HepG2 (cell line): ENCODE measurements around the gene ZSCAN26. TPM values are rescaled to one million over a fixed set of nuclear protein-coding genes. Genes with fewer than 3 reads are reported as not detected.
A peak's percentile ranks its signal among the peaks of the same experiment; 100 is the strongest.

Experiments used
- CEBPB ChIP-seq: IDR thresholded peaks from 2 replicates; pipeline ENCODE4 v1.6.1; 2011; ENCODE audit warnings: low read depth, low read length, improper control_type of control experiment, borderline replicate concordance
- PLSCR1 ChIP-seq: sonication (generic); formaldehyde crosslinking; IDR thresholded peaks from 2 replicates; pipeline ENCODE4 v1.5.0; 2020; ENCODE audit warnings: missing genetic modification reagents, mild to moderate bottlenecking, borderline replicate concordance
- RERE ChIP-seq: IDR thresholded peaks from 2 replicates; pipeline ENCODE4 v1.6.1; 2016; ENCODE audit warnings: low read depth, missing genetic modification reagents, missing compliant biosample characterization
- ZBTB42 ChIP-seq: sonication (generic); formaldehyde crosslinking; IDR thresholded peaks from 2 replicates; pipeline ENCODE4 v1.5.0; 2020; ENCODE audit warnings: mild to moderate bottlenecking, missing genetic modification reagents
- ZNF501 ChIP-seq: sonication (generic); formaldehyde crosslinking; IDR thresholded peaks from 2 replicates; pipeline ENCODE4 v1.5.1; 2020; ENCODE audit warnings: mild to moderate bottlenecking, moderate library complexity, missing genetic modification reagents
- ZNF790 ChIP-seq: sonication (generic); formaldehyde crosslinking; IDR thresholded peaks from 2 replicates; pipeline ENCODE4 v1.8.0; 2022; ENCODE audit warnings: missing genetic modification reagents, mild to moderate bottlenecking, borderline replicate concordance
- polyA plus RNA-seq, 8 experiments: library from polyadenylated mRNA; depleted of rRNA in 3 of 8; stranded (reverse) in 7 of 8; unstranded in 1 of 8; fragments of >200 nt; fragmentation: Illumina TruSeq in 4 of 8; extraction: Trizol in 4 of 8; gene quantifications; 2 replicates each; pipeline versions ENCODE4 v1.2.1 to v1.2.3, GENCODE V29; 2011 to 2016; ENCODE audit warnings: low read depth in 4 of 8, missing spikeins in 1 of 8, mixed read lengths in 1 of 8; ENCODE audit not compliant: insufficient read depth in 1 of 8
- total RNA-seq, 5 experiments: library from RNA; depleted of rRNA; stranded (reverse); fragments of >200 nt; fragmentation: Illumina TruSeq; extraction: Trizol; gene quantifications; 2 replicates each; pipeline ENCODE4 v1.2.3, GENCODE V29; 2016; ENCODE audit warnings: low read depth in 1 of 5
- TF ChIP-seq, protein P1 (sequence below): sonication (generic); formaldehyde crosslinking; IDR thresholded peaks from 2 replicates; pipeline ENCODE4 v1.5.1; 2020; ENCODE audit warnings: missing genetic modification reagents, mild to moderate bottlenecking, borderline replicate concordance
- TF ChIP-seq, protein P2 (sequence below): IDR thresholded peaks from 2 replicates; pipeline ENCODE4 v1.6.1; 2012; ENCODE audit warnings: low read length, improper control_type of control experiment
- TF ChIP-seq, protein P3 (sequence below): sonication (generic); formaldehyde crosslinking; conservative IDR thresholded peaks from 2 replicates; pipeline ENCODE4 v1.4.0; 2020; ENCODE audit warnings: missing genetic modification reagents
- TF ChIP-seq, protein P4 (sequence below): IDR thresholded peaks from 2 replicates; pipeline ENCODE4 v1.6.1; 2016

The ZSCAN26 gene
- total and polyA plus RNA-seq, 2 of the 13 experiments (the other 11 are each of a cell fraction or from before 2014, with no cell fraction given), result 12.0 to 15.6 TPM

DNA sequence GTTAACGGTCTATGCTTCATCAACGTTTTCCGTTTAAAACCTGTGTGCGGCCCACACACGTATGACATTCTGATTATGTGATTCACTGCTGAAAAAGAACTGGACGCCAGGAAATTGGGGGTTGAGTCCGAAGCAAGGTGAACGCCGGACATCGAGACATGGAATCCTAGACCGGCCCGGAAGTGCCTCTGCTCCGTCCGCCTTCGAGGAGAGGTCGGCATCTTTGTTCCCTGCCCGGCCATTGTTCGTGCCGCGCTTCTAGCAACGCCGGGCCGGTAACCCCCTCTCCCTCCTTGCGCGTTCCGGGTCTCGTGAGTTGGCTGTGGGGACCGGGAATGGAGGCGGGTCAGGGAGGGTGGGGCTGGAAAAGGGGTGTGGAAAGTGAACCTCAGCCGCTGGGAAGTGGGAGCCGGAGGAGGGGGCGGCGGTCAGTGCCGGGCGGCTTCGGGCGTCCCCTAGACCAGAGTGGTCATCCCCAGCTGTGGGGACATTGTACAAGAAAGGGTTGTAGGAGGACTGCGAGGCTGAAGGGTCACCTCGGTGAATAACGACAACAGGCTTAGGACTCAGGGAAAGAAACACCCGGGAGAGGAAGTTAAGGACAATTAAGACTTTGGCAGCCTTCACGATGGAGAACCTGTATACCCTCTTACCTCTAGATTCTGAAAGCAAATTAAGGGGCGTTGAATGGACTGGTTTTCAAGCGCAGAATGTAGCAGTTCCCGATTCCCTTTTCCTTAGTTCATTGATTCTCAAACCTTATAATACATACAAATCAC, 41.7 kb upstream of the ZSCAN26 start, which contains the start of gene ZSCAN9 (continued):
- TF ChIP-seq, protein P1, sequence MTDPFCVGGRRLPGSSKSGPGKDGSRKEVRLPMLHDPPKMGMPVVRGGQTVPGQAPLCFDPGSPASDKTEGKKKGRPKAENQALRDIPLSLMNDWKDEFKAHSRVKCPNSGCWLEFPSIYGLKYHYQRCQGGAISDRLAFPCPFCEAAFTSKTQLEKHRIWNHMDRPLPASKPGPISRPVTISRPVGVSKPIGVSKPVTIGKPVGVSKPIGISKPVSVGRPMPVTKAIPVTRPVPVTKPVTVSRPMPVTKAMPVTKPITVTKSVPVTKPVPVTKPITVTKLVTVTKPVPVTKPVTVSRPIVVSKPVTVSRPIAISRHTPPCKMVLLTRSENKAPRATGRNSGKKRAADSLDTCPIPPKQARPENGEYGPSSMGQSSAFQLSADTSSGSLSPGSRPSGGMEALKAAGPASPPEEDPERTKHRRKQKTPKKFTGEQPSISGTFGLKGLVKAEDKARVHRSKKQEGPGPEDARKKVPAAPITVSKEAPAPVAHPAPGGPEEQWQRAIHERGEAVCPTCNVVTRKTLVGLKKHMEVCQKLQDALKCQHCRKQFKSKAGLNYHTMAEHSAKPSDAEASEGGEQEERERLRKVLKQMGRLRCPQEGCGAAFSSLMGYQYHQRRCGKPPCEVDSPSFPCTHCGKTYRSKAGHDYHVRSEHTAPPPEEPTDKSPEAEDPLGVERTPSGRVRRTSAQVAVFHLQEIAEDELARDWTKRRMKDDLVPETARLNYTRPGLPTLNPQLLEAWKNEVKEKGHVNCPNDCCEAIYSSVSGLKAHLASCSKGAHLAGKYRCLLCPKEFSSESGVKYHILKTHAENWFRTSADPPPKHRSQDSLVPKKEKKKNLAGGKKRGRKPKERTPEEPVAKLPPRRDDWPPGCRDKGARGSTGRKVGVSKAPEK (CRISPR knock-in tag), result no peak
- TF ChIP-seq CEBPB, result no peak
- peak; percentile 96 for TF ChIP-seq ZNF501 (CRISPR knock-in tag)
- TF ChIP-seq, protein P2, sequence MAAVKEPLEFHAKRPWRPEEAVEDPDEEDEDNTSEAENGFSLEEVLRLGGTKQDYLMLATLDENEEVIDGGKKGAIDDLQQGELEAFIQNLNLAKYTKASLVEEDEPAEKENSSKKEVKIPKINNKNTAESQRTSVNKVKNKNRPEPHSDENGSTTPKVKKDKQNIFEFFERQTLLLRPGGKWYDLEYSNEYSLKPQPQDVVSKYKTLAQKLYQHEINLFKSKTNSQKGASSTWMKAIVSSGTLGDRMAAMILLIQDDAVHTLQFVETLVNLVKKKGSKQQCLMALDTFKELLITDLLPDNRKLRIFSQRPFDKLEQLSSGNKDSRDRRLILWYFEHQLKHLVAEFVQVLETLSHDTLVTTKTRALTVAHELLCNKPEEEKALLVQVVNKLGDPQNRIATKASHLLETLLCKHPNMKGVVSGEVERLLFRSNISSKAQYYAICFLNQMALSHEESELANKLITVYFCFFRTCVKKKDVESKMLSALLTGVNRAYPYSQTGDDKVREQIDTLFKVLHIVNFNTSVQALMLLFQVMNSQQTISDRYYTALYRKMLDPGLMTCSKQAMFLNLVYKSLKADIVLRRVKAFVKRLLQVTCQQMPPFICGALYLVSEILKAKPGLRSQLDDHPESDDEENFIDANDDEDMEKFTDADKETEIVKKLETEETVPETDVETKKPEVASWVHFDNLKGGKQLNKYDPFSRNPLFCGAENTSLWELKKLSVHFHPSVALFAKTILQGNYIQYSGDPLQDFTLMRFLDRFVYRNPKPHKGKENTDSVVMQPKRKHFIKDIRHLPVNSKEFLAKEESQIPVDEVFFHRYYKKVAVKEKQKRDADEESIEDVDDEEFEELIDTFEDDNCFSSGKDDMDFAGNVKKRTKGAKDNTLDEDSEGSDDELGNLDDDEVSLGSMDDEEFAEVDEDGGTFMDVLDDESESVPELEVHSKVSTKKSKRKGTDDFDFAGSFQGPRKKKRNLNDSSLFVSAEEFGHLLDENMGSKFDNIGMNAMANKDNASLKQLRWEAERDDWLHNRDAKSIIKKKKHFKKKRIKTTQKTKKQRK, result no peak
- no peak for TF ChIP-seq PLSCR1 (CRISPR knock-in tag)
- 0 out of 2 replicates have a peak, but pooled peaks have one; percentile 35 for TF ChIP-seq ZBTB42 (CRISPR knock-in tag)
- TF ChIP-seq, protein P3, sequence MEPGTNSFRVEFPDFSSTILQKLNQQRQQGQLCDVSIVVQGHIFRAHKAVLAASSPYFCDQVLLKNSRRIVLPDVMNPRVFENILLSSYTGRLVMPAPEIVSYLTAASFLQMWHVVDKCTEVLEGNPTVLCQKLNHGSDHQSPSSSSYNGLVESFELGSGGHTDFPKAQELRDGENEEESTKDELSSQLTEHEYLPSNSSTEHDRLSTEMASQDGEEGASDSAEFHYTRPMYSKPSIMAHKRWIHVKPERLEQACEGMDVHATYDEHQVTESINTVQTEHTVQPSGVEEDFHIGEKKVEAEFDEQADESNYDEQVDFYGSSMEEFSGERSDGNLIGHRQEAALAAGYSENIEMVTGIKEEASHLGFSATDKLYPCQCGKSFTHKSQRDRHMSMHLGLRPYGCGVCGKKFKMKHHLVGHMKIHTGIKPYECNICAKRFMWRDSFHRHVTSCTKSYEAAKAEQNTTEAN (CRISPR knock-in tag), result no peak
- peak; percentile 42; the same call in 1 of the 2 replicates for TF ChIP-seq RERE (CRISPR knock-in tag)
- TF ChIP-seq ZNF790 (CRISPR knock-in tag), result no peak
- TF ChIP-seq, protein P4, sequence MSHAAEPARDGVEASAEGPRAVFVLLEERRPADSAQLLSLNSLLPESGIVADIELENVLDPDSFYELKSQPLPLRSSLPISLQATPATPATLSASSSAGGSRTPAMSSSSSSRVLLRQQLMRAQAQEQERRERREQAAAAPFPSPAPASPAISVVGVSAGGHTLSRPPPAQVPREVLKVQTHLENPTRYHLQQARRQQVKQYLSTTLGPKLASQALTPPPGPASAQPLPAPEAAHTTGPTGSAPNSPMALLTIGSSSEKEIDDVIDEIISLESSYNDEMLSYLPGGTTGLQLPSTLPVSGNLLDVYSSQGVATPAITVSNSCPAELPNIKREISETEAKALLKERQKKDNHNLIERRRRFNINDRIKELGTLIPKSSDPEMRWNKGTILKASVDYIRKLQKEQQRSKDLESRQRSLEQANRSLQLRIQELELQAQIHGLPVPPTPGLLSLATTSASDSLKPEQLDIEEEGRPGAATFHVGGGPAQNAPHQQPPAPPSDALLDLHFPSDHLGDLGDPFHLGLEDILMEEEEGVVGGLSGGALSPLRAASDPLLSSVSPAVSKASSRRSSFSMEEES (CRISPR knock-in tag), result peak; percentile 74
